NCI-H510A treated with DMSO at 0.1 percent for 48 hours (cell line): ENCODE results near the gene PGC.

Source experiments
- DNase-seq: peaks from one replicate; lab custom pipeline; 2025; lab: John Stamatoyannopoulos, UW

Gene PGC

DNA sequence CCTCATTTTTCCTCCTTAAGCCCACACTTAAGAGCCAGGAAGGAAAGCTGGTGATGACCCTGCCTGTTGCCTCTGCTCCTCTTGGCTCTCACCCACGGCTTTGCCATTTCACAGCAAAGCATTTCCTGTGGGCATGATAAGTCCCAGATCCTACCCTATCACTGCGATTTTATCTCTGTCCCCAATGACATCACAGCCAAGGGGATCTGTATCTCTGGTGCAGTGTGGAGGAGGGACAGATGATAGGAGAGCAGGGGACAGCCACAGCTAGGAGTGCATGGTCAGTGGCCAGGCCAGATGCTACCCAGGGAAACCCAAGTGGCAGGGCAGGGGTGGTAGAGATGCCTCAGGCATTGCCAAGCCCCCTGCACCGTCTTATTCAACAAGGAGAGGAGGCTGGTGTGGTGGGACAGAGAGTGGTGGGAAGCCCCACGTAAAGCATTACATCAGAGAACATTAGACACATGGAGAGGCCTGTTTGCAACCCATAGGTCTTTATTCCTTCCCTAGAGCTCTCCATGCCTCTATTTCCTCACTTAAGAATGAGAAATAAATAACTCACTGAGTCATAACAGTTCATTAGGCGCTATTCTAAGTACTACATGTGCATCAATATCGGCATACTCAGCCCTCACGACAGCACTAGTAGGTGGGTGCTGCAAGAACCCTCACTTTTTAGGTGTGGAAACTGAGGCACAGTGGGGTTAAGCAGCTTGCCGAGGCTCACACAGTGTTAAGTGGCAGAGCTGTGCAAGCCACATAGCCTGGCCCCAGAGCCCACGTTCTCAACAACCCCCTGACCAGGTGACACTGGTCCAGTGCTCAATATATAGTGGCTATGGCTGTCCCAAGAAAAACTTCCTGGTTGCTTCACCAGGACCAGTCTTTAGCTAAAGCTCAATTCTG, 16.4 kb downstream of the PGC start:
- no peak for DNase-seq

DNA sequence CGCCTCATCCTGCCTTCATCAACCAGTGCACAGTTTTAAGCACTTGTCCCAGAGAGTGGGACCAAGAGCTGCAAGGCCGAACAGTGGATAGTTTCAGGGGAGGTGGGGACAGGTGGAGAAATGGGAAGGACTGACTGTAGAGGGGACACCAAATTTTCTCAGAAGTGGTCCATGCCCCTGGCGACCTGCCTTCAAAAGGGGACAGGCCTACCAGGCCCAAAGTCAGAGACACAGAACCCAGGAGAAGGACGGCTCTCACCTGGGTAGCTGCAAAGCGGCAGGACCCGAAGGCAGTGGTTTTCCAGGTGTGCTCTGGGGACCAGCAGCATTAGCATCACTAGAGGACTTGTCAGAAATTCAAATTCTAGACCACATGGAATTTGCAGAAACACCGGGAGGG, 17.6 kb downstream of the PGC start:
- DNase-seq = no peak

DNA sequence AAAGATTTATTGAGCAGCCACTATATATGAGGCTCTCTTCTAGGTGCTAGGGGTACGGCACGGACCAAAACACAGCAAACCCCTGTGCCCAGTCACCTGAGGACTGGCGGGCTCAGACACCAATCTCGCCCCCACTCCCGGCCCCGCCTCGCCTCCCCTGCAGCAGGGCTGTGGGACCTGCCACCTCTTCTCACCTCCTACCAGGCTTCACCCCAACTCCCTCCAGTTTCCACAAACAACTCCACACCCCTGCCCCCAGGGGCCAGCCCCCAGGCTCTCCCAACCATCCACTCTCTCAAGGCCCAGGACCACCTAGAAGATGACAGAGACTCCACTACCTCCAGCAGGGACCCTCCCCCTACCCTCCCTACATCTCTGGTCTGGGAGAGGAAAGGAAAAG, 18.2 kb downstream of the PGC start:
- DNase-seq = no peak

DNA sequence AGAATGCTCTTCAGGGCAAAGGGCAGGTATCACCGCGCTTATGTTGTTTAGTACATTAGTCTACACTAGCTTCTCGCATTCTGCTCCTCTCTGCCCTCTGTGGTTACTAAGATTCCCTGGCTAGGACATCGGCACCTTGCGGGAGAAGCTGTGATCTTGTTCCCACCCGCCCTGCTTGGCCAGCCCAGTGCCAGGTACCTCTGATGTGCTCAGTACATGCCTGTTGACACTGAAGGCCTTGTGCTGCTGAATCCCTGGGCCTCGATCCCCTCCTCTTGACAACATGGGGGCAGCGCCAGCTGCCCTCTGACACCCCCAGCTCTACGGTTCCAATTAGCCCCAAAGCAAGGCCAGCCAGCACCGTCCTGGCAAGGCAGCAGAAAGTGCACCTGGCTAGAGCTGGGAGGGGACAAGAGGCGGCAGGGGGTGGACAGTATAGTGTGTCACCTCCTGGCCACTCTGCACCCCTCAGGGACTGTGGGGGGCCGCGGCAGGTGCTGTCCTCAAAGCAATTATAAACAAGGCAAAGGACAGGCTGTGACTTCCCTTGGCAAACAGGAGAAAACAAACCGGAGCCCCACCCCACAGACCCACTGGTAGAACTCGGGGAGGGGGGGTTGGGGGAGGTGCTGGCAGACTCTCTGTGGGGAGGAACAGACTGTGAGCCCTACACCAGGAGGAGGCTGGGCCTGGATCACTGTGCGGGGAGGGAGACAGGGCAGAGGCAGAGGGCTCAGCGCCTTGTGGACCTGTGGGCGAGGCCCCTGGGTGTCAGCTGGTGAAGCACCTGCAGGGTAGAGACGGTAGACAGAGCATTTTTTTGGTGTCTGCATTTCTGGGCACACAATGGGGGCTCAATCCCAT, 18.9 kb downstream of the PGC start:
- DNase-seq = peak; percentile 97

DNA sequence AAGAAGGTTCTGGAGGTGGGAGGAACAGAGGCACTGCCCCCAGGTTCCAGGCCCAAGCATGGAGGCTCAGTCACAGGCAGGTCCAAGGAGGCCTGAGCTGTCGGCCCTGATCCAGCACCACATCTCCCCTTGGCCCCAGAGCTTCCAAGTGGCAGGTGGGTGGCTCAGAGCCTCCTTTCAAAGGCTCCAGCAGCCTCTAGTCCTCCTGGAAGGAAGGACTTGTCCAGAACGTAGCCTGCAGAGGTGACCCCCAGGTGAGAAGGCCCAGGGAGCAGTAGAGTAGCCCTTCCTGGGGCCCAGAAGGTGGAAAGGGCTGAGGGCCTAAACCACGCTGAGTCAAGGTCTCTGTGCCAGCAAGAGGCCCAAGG, 19.5 kb downstream of the PGC start:
- DNase-seq = no peak

DNA sequence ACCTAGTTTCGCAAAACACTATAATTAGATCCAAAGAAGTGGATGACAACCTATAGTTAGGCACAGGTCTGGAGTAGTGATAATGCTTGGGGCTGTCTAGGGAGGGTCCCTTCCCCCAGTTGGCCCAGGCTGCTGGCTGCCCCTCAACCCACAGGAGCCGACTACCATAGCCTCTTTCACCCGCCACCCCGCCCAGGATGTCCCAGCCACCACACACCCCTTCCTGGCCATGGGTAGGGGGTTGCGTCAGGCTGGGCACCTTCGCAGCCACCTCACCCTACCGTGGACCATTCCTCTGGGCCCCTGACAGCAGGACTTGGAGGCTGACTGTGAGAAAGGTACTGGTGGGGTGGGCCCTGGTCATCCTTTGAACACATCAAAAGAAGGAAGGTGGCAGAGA, 20.3 kb downstream of the PGC start:
- no peak for DNase-seq

DNA sequence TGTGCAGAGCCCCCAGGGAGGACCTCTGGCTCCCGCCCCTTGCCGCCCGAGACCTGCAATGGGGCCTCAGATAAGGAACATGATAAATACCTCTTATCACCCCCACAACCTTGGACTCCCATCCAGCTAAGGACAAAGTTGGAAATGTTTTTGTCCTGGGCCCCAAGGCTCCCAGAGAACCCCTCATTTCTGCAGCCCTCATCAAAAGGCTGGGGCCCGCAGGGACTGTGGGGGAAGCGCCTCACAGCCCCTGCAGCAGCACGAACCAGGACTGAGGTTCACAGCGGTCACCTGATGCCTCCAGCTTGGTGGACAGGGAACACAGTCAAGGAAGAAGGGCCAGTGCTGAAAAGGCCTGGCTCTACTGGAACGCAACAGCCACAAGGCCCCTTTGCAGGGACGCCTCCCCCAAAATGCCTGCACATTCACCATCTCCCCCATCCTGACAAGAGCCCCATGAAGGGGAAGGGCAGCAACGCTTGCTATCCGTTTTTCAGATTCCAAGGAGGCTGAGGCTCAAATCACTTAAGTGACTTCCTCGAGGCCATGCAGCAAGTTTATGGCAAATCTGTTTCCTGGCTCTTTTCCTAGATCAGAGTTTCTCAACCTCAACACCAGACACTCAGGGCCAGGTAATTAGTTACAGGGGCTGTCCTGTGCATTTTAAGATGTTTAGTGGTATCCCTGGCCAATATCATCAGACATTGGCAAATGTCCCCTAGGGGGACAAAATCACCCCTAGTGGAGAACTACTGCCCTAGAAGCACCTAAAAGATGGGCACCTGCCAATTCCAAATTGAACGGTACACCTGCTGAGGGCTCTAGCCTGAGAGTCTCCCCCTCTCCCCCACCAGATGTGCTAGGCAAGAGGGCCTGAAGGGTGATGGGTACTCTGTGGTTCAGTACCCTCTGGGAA, 22.4 kb downstream of the PGC start:
- DNase-seq = no peak

DNA sequence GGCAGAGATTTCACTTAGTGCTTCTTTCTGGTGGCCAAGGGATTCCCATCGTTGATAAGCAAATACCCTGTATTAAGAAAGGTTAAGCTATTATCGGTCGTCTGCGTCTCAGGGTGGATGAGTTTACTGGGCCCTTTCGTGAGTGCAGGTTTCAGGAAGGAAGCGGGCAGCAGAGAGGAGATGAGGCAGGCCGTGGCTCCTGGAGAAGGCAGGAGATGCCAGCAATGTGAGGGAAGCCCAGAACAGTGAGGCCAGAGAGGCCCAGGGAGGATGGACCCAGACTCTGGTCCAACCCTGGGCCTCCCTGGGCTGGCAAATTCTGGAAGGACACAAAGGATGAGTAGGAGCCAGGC, 23.0 kb downstream of the PGC start:
- DNase-seq = no peak

DNA sequence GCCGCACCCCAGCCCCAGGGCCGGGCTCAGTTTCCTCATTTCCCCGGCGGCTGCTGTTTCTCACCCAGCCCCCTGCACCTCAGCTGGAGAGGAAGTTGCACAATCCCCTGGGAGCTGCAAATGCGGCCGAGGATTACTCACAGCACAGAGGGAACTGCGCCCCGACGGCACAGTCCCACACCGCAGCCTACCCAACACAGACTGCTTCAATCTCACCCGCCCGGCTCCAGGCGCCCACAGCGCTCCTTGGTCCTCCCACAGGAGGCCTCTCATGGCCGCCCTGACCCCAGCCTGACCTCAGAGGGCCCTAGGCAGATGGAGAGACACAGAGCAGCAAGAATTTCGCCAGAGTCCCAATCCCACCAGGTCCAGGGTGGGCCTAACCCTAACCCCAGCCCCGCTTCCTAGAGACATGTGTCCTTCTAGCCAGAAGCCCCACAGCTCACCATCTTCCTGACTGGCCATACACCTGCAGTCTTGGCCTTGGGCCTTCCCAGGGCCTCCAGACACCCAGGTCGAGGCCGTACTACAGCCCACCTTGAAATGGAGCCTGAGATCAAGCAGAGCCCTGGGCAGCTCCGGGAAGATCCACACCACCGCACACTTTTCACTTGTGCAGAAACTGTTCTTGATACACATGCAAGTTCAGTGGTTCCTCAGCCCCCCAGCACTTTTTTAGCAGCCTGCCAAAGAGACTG, 23.5 kb downstream of the PGC start:
- peak; percentile 70 for DNase-seq

DNA sequence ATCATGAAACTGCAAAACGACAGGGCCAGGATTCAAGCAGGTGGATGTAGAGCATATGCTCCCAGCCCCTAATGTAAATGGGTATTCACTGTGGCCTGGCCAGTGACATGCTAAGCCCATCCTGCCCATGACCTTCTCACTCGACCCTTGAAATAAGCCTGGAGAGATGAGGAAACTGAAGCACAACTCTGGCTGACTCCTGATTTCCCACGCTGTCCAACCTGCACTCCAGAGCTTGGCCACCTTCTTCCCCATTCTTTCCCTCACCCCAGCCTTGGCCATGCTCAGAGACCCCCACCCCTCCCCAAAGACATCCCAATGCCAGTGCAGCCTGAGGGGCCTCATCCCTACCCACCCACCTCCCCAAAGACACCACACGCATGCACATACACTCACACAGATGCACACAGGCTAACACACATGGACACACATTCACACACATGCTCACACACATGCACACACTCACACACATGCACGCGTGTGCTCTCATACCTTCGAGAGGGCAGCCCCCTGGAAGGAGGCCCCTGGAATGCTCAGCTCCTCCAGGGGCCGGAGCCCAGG, 24.1 kb downstream of the PGC start:
- DNase-seq = no peak

DNA sequence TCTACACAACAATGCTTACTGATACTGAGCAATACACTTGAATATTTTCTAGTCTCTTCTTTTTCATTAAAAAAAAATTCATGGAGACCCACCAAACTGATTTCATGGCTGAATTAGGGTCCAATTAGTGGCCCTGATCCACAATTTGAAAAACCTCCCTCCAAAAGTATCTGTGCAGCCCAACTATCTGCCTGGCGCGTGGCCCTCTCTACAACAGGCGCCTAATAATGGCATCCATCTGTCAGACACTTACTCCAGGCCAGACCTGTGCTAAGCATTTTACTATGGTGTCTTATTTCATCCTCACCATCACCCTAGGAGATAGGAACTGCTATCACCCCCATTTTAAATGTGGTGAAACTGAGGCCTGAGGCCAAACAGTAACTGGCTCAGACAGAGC, 25.8 kb downstream of the PGC start:
- no peak for DNase-seq

DNA sequence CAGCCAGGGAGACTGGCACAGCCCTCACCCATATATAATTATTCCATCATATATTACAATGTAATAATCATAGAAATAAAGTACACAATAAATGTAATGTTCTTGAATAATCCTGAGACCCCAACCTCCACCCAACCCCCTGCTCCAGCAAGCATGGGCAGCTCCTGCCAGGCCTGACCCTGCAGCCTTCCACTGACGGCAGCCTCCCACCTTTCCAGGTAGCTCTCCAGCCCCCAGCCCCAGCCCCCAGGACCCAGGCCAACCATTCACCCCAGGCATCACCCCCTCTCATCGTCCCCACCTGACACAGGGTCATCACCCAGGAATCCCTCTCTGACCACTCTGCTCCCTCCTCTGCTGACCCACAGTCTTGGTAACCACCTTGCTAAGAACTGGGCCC, 26.4 kb downstream of the PGC start:
- DNase-seq = no peak

DNA sequence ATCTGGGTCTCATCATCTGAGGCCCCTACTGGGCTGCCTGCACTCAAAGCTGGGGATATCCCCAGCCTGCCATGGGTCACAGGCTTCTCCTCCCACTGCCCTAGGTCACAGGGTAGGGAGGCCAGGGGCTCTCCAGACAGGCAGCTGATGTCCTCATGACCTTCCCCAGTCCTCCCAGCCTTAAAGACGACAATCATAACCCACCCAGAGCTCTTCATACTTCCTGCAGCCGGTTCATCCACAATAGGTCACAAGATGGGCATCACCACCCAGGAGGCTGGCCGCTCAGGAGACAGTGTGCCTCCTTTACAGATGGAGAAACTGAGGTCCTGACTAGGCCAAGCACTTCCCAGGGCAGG, 27.0 kb downstream of the PGC start:
- DNase-seq = no peak

DNA sequence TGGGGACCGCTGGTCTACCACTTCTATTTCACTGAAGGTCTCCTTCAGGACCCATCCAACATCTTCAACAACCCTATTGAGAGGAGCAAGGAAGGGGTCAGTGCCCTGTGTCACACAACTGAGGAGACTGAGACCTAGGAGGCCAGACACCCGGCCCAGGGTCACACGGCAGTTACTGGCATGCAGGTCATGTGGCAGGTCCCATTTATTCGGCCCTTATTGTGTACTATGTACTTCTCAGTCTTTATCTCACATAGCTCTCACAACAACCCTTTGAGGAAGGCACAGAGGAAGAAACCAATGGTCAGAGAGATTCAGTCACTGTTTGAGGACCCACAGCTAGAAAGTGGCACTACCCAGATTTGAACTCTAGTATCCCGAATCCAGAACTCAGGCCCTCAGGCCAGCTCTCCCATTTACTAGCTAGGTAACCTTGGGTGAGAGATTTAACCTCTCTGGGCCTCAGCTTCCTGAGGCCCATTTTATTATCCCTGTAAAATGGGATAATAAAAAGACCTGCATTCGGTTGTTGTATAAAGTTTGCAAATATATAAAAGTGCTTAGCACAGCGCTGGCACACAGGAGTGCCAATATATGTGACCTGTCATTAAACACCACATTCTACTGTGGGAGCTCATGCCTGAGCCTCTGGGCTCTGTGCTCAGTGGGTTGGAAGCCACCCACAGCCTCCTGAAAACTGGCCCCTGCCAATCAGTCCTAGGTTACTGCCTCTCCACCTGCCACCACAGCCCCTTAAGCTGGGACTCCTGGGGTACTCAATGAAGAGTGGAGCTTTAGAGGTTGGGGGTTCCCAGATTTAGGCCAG, 27.5 kb downstream of the PGC start:
- no peak for DNase-seq

DNA sequence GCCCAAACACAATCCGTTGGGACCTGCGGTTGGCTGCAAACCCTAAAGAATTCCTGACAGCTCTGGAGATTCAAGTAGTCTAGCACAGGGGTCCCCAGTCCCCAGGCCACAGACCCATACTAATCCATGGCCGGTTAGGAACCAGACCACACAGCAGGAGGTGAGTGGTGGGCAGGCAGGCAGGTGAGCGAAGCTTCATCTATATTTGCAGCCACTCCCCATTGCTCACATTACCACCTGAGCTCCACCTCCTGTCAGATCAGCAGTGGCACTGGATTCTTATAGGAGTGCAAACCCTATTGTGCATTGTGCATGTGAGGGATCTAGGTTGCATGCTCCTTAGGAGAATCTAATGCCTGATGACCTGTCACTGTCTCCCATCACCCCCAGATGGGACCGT, 28.4 kb downstream of the PGC start:
- DNase-seq = peak; percentile 37

DNA sequence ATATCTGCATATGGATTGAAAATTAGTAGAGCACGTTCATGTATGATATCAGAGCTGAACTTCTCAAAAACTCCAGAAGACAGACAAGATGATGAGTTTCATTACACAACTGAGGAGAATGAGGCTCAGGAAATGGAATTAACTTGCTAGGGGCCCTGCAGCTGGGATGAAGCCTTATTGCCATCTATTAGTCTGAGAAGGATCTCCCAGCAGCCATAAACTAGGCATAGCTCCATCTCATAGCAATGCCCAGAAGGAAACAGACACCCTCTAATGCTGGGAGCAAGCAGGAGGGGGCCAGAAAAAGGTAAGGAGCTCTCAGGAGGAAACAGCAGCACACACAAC, 29.8 kb downstream of the PGC start:
- peak; percentile 30 for DNase-seq

DNA sequence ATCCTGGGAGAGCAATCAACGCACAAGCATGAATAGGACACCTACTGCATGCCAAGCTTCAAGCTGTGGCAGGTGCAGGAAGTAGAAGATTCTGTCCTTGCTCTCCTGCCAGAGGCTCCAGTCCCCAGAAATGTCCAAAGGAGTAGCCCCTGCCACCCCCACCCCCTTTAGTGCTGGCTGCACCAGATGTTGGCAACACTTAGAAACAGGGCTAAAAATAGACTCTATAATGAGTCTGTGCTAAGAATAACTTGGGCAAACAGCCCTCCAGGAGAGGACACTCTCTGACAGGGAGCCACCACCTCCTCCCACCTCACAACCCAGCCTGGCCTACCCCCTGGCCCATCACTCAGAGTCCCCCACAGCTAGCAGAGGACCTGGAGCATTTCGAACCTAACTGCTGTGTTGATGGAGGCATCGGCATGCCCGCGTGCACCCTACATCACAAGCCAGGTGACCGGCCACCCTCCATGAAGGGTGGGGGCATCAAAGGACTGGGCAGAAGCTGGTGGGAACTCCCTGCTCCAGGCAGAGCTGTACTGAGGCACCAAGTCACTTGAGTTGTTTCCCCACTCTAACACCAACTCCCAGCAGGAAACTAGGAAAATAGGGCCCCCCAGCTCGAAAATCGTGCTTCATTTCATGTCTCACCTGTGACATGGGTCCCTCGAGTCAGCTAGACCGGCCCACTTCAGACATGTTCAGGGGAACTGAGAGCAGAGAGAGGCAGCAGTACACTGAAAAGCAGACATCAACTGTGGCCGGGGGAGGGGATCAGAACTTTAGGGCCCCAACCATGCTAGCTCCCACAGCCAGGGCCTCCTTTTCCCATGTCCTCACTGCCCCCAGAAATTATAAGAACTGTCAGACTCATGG, 30.4 kb downstream of the PGC start:
- DNase-seq = peak; percentile 55

DNA sequence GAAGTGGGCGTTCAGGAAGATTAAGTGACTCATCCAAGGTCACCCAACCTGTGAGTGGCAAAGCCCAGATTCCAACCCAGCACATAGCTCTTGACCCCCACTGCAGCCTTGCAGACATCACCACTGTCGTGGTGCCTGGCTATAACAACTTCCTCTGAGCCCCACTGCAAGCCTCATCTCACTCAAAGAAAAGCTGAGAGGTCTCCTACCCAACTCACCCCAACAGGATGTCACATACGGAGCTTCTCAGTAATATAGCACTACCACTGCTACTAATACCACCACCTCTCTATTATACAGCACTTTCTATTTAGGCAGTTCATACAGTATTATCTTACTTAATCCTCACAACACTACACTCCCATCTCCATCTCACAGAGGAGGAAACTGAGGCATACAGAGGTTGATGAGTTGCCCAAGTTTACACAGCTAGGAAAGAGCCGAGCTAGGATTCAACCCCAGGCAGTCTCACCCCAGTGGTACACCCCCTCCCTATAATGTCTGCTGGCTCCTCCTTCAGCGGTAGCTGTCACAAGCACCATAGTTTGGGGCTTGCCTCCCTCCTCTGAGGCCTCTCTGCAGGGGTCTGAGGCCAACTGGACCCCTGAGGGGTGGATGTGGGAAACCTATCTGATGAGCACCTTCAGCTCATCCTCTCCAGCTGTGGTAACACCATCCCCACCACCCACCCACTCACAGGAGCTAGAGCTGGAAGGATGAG, 31.2 kb downstream of the PGC start:
- DNase-seq = no peak
